RWPE2 (cell line): ENCODE measurements around the gene TMPRSS9.
A peak's percentile ranks its signal among the peaks of the same experiment; 100 is the strongest.

ENCODE experiments used
- ATAC-seq: fragments of 200-7000 bp; cut with Tn5 transposase; 3 replicates; pipeline ENCODE4 v1.9.1; 2021; ENCODE audit warnings: low read depth
- DNase-seq: peaks from one replicate; pipeline ENCODE4 v3.0.0-alpha.2; 2020; ENCODE audit warnings: low spot score
- H3K27ac ChIP-seq: fragments of 450-650 bp; 2 replicates; pipeline ENCODE4 v1.5.1; 2017; ENCODE audit warnings: mild to moderate bottlenecking; ENCODE audit not compliant: poor library complexity, severe bottlenecking
- H3K27me3 ChIP-seq: fragments of 250-450 bp; sonication (Bioruptor Pico); 2 replicates; pipeline ENCODE4 v1.5.1; 2021; ENCODE audit warnings: mild to moderate bottlenecking, moderate library complexity; ENCODE audit not compliant: insufficient read depth, poor library complexity, severe bottlenecking
- H3K36me3 ChIP-seq: fragments of 250-450 bp; sonication (Bioruptor Pico); 2 replicates; pipeline ENCODE4 v1.5.1; 2020; ENCODE audit warnings: low read depth, mild to moderate bottlenecking, moderate library complexity
- H3K4me1 ChIP-seq: fragments of 250-450 bp; sonication (Bioruptor Pico); 2 replicates; pipeline ENCODE4 v1.5.1; 2021; ENCODE audit warnings: mild to moderate bottlenecking, moderate library complexity; ENCODE audit not compliant: insufficient read depth, poor library complexity, severe bottlenecking
- H3K4me3 ChIP-seq: fragments of 250-450 bp; sonication (Bioruptor Pico); 2 replicates; pipeline ENCODE4 v1.5.1; 2021; ENCODE audit warnings: mild to moderate bottlenecking, moderate library complexity; ENCODE audit not compliant: severe bottlenecking
- H3K9me3 ChIP-seq: fragments of 250-450 bp; sonication (Bioruptor Pico); 2 replicates; pipeline ENCODE4 v1.5.1; 2021; ENCODE audit warnings: mild to moderate bottlenecking, moderate library complexity; ENCODE audit not compliant: severe bottlenecking
- CTCF ChIP-seq: fragments of 450-650 bp; IDR thresholded peaks from one replicate; pipeline ENCODE4 v1.5.1; 2017; ENCODE audit warnings: mild to moderate bottlenecking, moderate library complexity; ENCODE audit not compliant: poor library complexity, severe bottlenecking

Gene TMPRSS9

GRCh38 chr19:2342656-2343288, 17.3 kb upstream of the TMPRSS9 start:
- Histone ChIP-seq H3K27ac (no peak overlapping the region), H3K4me1 (no peaks in the 10 kb centered on the region), H3K27me3 (no peaks in the 10 kb centered on the region), H3K9me3 (no peaks in the 10 kb centered on the region), H3K36me3 (0 out of 2 replicates have a peak, but pooled peaks cover 3% of the 10 kb centered on the region), H3K4me3 (no peak overlapping the region)
- no peak for TF ChIP-seq CTCF
- no peak for ATAC-seq
- DNase-seq: no peak

- H3K4me1 ChIP-seq: no peaks in the 10 kb centered on the region
- 0 out of 2 replicates have a peak, but pooled peaks cover 3% of the 10 kb centered on the region for H3K36me3 ChIP-seq
- no peak for TF ChIP-seq CTCF
These were observed 16.6 kb upstream of the TMPRSS9 start for GRCh38 chr19:2343289-2343982.

GRCh38 chr19:2344381-2344870, 15.6 kb upstream of the TMPRSS9 start:
- Histone ChIP-seq H3K4me1 (no peaks in the 10 kb centered on the region), H3K4me3 (no peak overlapping the region), H3K27ac (no peak overlapping the region), H3K27me3 (no peaks in the 10 kb centered on the region), H3K9me3 (no peaks in the 10 kb centered on the region), H3K36me3 (0 out of 2 replicates have a peak, but pooled peaks cover 3% of the 10 kb centered on the region)
- peak; percentile 56 for DNase-seq
- ATAC-seq: no peak
- no peak for TF ChIP-seq CTCF

More at GRCh38 chr19:2343289-2343982, 16.6 kb upstream of the TMPRSS9 start:
- ATAC-seq (no peak), DNase-seq (no peak)
- no peaks in the 10 kb centered on the region for H3K27me3 ChIP-seq
- H3K9me3 ChIP-seq: no peaks in the 10 kb centered on the region
- no peak overlapping the region for H3K27ac ChIP-seq
- no peak overlapping the region for H3K4me3 ChIP-seq

- Histone ChIP-seq H3K27me3 (no peaks in the 10 kb centered on the region), H3K9me3 (no peaks in the 10 kb centered on the region), H3K36me3 (0 out of 2 replicates have a peak, but pooled peaks cover 3% of the 10 kb centered on the region), H3K4me3 (no peak overlapping the region), H3K27ac (no peak overlapping the region), H3K4me1 (no peaks in the 10 kb centered on the region)
- DNase-seq: no peak
- no peak for TF ChIP-seq CTCF
- ATAC-seq: no peak
These were observed 15.0 kb upstream of the TMPRSS9 start for GRCh38 chr19:2345076-2345475.
